Measurements from ENCODE around the gene MX1. TPM values are rescaled to one million over a fixed set of nuclear protein-coding genes. Genes with fewer than 3 reads are reported as not detected.

MX1 gene
- total and polyA plus RNA-seq, 2 donors (not counting 3 experiments of a cell fraction or from before 2014, with no cell fraction given), result 5.9 to 25.1 TPM

DNA sequence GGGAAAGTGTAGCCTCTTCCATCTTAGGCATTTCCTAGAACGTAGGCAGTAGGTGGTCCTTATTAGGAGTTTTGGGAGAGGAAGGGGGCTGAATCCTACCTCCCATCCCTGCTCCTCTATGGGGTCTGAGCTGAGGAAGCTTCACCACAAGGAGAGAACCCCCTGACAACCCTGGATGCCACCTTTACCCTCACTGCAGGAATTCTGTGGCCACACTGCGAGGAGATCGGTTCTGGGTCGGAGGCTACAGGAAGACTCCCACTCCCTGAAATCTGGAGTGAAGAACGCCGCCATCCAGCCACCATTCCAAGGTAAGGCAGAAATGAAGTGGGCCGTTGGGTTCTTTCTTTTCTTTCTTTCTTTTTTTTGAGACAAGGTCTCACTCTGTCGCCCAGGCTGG lies 1.5 kb downstream of the MX1 start:
- Histone ChIP-seq H3K27ac (ENCODE audit: insufficient read depth, low read depth, low read length) (no peak overlapping the region), H2AFZ (ENCODE audit: low read depth, low read length) (no peak overlapping the region), H4K20me1 (replicated peaks; ENCODE audit: control insufficient read depth, extremely low read depth, insufficient read depth, low read length) (no peaks in the 10 kb centered on the region), H3K4me1 (ENCODE audit: control insufficient read depth, extremely low read depth, insufficient read depth, low read length) (peaks cover 6% of the 10 kb centered on the region), H3K4me2 (ENCODE audit: insufficient read depth, low read length) (no peak overlapping the region), H3K9ac (replicated peaks; ENCODE audit: extremely low read depth, insufficient read depth, low read length) (no peak overlapping the region), H3K4me3 (replicated peaks in 1 of 3; ENCODE audit: insufficient read depth in 1 of 3, low read depth in 1 of 3, low read length in 3 of 3) (no peak overlapping the region), H3K36me3 (ENCODE audit: control insufficient read depth in 2 of 2, extremely low read depth in 1 of 2, insufficient read depth in 2 of 2, low read length in 2 of 2) (no peaks in the 10 kb centered on the region), H3K9me1 (replicated peaks; ENCODE audit: control insufficient read depth, extremely low read depth, insufficient read depth, low read length) (no peaks in the 10 kb centered on the region), H3K79me2 (ENCODE audit: control insufficient read depth, insufficient read depth, low read length) (no peaks in the 10 kb centered on the region), H3K27me3 (ENCODE audit: control insufficient read depth in 2 of 2, insufficient read depth in 2 of 2, low read length in 2 of 2) (peaks cover 7 to 11% of the 10 kb centered on the region in 2 experiments), H3K9me3 (replicated peaks; ENCODE audit: control insufficient read depth, insufficient read depth, low read length) (no peaks in the 10 kb centered on the region)
- TF ChIP-seq EZH2 (IDR thresholded peaks at IDR 0.05; ENCODE audit: borderline replicate concordance, low read depth, low read length, severe bottlenecking), result no peak
- TF ChIP-seq MYC (IDR thresholded peaks at IDR 0.05; ENCODE audit: low read depth, low read length), result no peak
- no peak for TF ChIP-seq GATA2 (IDR thresholded peaks at IDR 0.05; ENCODE audit: insufficient read depth, insufficient read length, low read depth, low read length)
- TF ChIP-seq POLR2A (IDR thresholded peaks at IDR 0.05; ENCODE audit: low read depth, low read length), result no peak
- TF ChIP-seq, protein P1, sequence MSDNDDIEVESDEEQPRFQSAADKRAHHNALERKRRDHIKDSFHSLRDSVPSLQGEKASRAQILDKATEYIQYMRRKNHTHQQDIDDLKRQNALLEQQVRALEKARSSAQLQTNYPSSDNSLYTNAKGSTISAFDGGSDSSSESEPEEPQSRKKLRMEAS (IDR thresholded peaks at IDR 0.05; ENCODE audit: insufficient read depth, insufficient read length), result no peak
- TF ChIP-seq, protein P2, sequence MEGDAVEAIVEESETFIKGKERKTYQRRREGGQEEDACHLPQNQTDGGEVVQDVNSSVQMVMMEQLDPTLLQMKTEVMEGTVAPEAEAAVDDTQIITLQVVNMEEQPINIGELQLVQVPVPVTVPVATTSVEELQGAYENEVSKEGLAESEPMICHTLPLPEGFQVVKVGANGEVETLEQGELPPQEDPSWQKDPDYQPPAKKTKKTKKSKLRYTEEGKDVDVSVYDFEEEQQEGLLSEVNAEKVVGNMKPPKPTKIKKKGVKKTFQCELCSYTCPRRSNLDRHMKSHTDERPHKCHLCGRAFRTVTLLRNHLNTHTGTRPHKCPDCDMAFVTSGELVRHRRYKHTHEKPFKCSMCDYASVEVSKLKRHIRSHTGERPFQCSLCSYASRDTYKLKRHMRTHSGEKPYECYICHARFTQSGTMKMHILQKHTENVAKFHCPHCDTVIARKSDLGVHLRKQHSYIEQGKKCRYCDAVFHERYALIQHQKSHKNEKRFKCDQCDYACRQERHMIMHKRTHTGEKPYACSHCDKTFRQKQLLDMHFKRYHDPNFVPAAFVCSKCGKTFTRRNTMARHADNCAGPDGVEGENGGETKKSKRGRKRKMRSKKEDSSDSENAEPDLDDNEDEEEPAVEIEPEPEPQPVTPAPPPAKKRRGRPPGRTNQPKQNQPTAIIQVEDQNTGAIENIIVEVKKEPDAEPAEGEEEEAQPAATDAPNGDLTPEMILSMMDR (IDR thresholded peaks at IDR 0.05; ENCODE audit: extremely low read depth in 1 of 2, insufficient read depth in 1 of 2, low read depth in 1 of 2, low read length in 2 of 2), result no peak
- intact Hi-C loops (cut with micrococcal nuclease) (no loop called here), dilution Hi-C loops (cut with MboI; ENCODE audit: extremely low pct_ligation_motif_present, low sequenced_read_pairs) (no loop called here)
- no peak for DNase-seq (ENCODE audit: low read depth, low spot score)
- no peak for FAIRE-seq
- BruUV-seq (replicated peaks), result no TSS peak
- POLR2A ChIA-PET, result no interaction called here
- CTCF ChIA-PET, result no interaction called here

GRCh38 chr21:41428311-41428710 lies 2.3 kb downstream of the MX1 start:
- Histone ChIP-seq H4K20me1 (replicated peaks; ENCODE audit: control insufficient read depth, extremely low read depth, insufficient read depth, low read length) (no peaks in the 10 kb centered on the region), H3K4me2 (ENCODE audit: insufficient read depth, low read length) (no peak overlapping the region), H3K4me3 (replicated peaks in 1 of 3; ENCODE audit: insufficient read depth in 1 of 3, low read depth in 1 of 3, low read length in 3 of 3) (no peak overlapping the region), H2AFZ (ENCODE audit: low read depth, low read length) (no peak overlapping the region), H3K27me3 (ENCODE audit: control insufficient read depth in 2 of 2, insufficient read depth in 2 of 2, low read length in 2 of 2) (peaks cover 7 to 11% of the 10 kb centered on the region in 2 experiments), H3K27ac (ENCODE audit: insufficient read depth, low read depth, low read length) (no peak overlapping the region), H3K36me3 (ENCODE audit: control insufficient read depth in 2 of 2, extremely low read depth in 1 of 2, insufficient read depth in 2 of 2, low read length in 2 of 2) (no peaks in the 10 kb centered on the region), H3K79me2 (ENCODE audit: control insufficient read depth, insufficient read depth, low read length) (no peaks in the 10 kb centered on the region), H3K9me3 (replicated peaks; ENCODE audit: control insufficient read depth, insufficient read depth, low read length) (no peaks in the 10 kb centered on the region), H3K9ac (replicated peaks; ENCODE audit: extremely low read depth, insufficient read depth, low read length) (no peak overlapping the region), H3K9me1 (replicated peaks; ENCODE audit: control insufficient read depth, extremely low read depth, insufficient read depth, low read length) (no peaks in the 10 kb centered on the region), H3K4me1 (ENCODE audit: control insufficient read depth, extremely low read depth, insufficient read depth, low read length) (peaks cover 6% of the 10 kb centered on the region)
- DNase-seq (ENCODE audit: low read depth, low spot score) (no peak), FAIRE-seq (peak; percentile 21)
- ChIA-PET CTCF (no interaction called here), POLR2A (no interaction called here)
- BruUV-seq (replicated peaks), result no TSS peak
- dilution Hi-C loops (cut with MboI; ENCODE audit: extremely low pct_ligation_motif_present, low sequenced_read_pairs) (no loop called here), intact Hi-C loops (cut with micrococcal nuclease) (no loop called here)
- TF ChIP-seq MYC (IDR thresholded peaks at IDR 0.05; ENCODE audit: low read depth, low read length) (no peak), GATA2 (IDR thresholded peaks at IDR 0.05; ENCODE audit: insufficient read depth, insufficient read length, low read depth, low read length) (no peak), POLR2A (IDR thresholded peaks at IDR 0.05; ENCODE audit: low read depth, low read length) (no peak), EZH2 (IDR thresholded peaks at IDR 0.05; ENCODE audit: borderline replicate concordance, low read depth, low read length, severe bottlenecking) (no peak), JUN (IDR thresholded peaks at IDR 0.05; ENCODE audit: borderline replicate concordance, insufficient read depth, insufficient read length, low read depth) (no peak), POLR2AphosphoS5 (IDR thresholded peaks at IDR 0.05; ENCODE audit: insufficient read depth, low read depth, low read length) (no peak), FOS (IDR thresholded peaks at IDR 0.05; ENCODE audit: borderline replicate concordance, insufficient read depth, low read length) (no peak)
- TF ChIP-seq, protein P1 (IDR thresholded peaks at IDR 0.05; ENCODE audit: insufficient read depth, insufficient read length), result no peak
- TF ChIP-seq, protein P2 (IDR thresholded peaks at IDR 0.05; ENCODE audit: extremely low read depth in 1 of 2, insufficient read depth in 1 of 2, low read depth in 1 of 2, low read length in 2 of 2), result no peak

Measured in endothelial cell of umbilical vein (primary cell).